ENCODE results near the gene YPEL5.

DNA sequence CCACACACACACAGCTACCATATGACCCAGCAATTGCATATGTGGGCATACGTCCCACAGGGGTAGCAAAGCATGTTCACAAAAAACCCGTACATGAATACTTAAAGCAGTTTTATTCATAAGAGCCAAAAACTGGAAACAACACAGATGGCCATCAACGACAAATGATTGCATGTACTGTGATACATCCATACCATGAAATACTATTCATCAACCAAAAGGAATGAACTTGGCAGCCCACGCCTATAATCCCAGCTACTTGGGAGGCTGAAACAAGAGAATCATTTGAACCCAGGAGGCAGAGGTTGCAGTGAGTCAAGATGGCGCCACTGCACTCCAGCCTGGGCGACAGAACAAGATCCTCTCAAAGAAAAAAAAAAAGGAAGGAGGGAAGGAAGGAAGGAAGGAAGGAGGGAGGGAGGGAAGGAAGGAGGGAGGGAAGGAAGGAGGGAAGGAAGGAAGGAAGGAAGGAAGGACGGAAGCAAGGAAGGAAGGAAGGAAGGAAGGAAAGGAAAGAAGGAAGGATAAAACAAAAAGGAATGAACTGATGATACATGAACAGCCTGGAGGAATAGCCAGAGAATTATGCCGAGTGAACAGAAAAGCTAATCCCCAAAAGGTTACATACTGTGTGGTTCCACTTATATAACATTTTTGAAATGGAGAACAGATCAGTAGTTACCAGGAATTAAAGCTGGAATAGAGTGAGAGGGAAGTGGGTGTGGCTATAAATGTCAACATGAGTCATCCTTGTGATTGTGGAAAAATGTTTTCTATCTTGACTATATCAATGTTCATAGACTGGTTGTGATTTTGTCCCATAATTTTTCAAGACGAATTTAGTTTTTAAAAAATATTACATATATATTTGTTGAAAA, 19.6 kb upstream of the YPEL5 start:
- TF ChIP-seq GATA2 (IDR thresholded peaks at IDR 0.05; ENCODE audit: low read depth, low read length) (no peak), GATA3 (IDR thresholded peaks at IDR 0.05; ENCODE audit: low read depth, low read length) (no peak)

All from SH-SY5Y (cell line).